ENCODE data around the gene DCK.
"Not testable (repeated sequence)": the region's sequence is repeated elsewhere in the genome, so short reads cannot be mapped to it uniquely, and the experiment has no call there.

The DCK gene

GRCh38 chr4:71004281-71004851 lies 10.9 kb downstream of the DCK start:
- Histone ChIP-seq H3K27ac (ENCODE audit: low read length) (no peak overlapping the region), H3K4me3 (ENCODE audit: low read length) (no peak overlapping the region), H3K79me2 (ENCODE audit: low read length) (peaks cover 84% of the 10 kb centered on the region), H3K9ac (ENCODE audit: low read length) (no peak overlapping the region), H2AFZ (ENCODE audit: low read length) (no peak overlapping the region), H3K9me3 (replicated peaks; ENCODE audit: insufficient read depth, low read length) (no peaks in the 10 kb centered on the region), H3K36me3 (replicated peaks; ENCODE audit: insufficient read depth, low read length) (no peaks in the 10 kb centered on the region), H3K4me1 (ENCODE audit: low read length) (peaks cover 18% of the 10 kb centered on the region), H3K4me2 (ENCODE audit: low read depth, low read length) (peak overlapping the region; percentile 32; the same call in 1 of the 2 replicates), H3F3A (ENCODE audit: insufficient read depth, low read length) (peaks cover 24% of the 10 kb centered on the region), H3K9me2 (replicated peaks; ENCODE audit: insufficient read depth, low read length) (no peaks in the 10 kb centered on the region), H4K20me1 (ENCODE audit: insufficient read depth, low read length) (peaks cover 14% of the 10 kb centered on the region), H3K27me3 (replicated peaks; ENCODE audit: insufficient read depth, low read length) (no peaks in the 10 kb centered on the region)
- TF ChIP-seq CTCF (IDR thresholded peaks at IDR 0.05; ENCODE audit: low read length) (no peak), EZH2phosphoT487 (IDR thresholded peaks at IDR 0.05; ENCODE audit: low read length) (no peak), EZH2 (optimal IDR thresholded peaks at IDR 0.05; ENCODE audit: low read depth, low read length) (no peak)
- DNase-seq, result peak; percentile 66

GRCh38 chr4:71005025-71005424 lies 11.6 kb downstream of the DCK start:
- not testable (repeated sequence) for H3K4me2 ChIP-seq (ENCODE audit: low read depth, low read length); H3K9me3 ChIP-seq (replicated peaks; ENCODE audit: insufficient read depth, low read length); H3K27me3 ChIP-seq (replicated peaks; ENCODE audit: insufficient read depth, low read length); H3K4me3 ChIP-seq (ENCODE audit: low read length); H3K9me2 ChIP-seq (replicated peaks; ENCODE audit: insufficient read depth, low read length); H3K27ac ChIP-seq (ENCODE audit: low read length); H2AFZ ChIP-seq (ENCODE audit: low read length); H3K9ac ChIP-seq (ENCODE audit: low read length); DNase-seq; H3K36me3 ChIP-seq (replicated peaks; ENCODE audit: insufficient read depth, low read length)
- Histone ChIP-seq H4K20me1 (ENCODE audit: insufficient read depth, low read length) (peaks cover 14% of the 10 kb centered on the region), H3F3A (ENCODE audit: insufficient read depth, low read length) (peaks cover 27% of the 10 kb centered on the region), H3K79me2 (ENCODE audit: low read length) (peaks cover 86% of the 10 kb centered on the region), H3K4me1 (ENCODE audit: low read length) (peaks cover 18% of the 10 kb centered on the region)

- Histone ChIP-seq H3K9ac (ENCODE audit: low read length) (no peak overlapping the region), H3F3A (ENCODE audit: insufficient read depth, low read length) (peaks cover 27% of the 10 kb centered on the region), H3K36me3 (replicated peaks; ENCODE audit: insufficient read depth, low read length) (peaks cover under 1% of the 10 kb centered on the region; the same call in 1 of the 2 replicates), H3K9me3 (replicated peaks; ENCODE audit: insufficient read depth, low read length) (no peaks in the 10 kb centered on the region), H3K4me1 (ENCODE audit: low read length) (peaks cover 18% of the 10 kb centered on the region), H4K20me1 (ENCODE audit: insufficient read depth, low read length) (peaks cover 14% of the 10 kb centered on the region), H3K4me3 (ENCODE audit: low read length) (no peak overlapping the region), H3K27ac (ENCODE audit: low read length) (peak overlapping the region; percentile 31; the same call in 1 of the 2 replicates), H3K79me2 (ENCODE audit: low read length) (peaks cover 85% of the 10 kb centered on the region), H3K27me3 (replicated peaks; ENCODE audit: insufficient read depth, low read length) (no peaks in the 10 kb centered on the region), H2AFZ (ENCODE audit: low read length) (no peak overlapping the region), H3K9me2 (replicated peaks; ENCODE audit: insufficient read depth, low read length) (no peaks in the 10 kb centered on the region), H3K4me2 (ENCODE audit: low read depth, low read length) (peak overlapping the region; percentile 45; the same call in 1 of the 2 replicates)
- peak; percentile 85 for DNase-seq
- TF ChIP-seq EZH2phosphoT487 (IDR thresholded peaks at IDR 0.05; ENCODE audit: low read length), result peak; percentile 88
- TF ChIP-seq EZH2 (optimal IDR thresholded peaks at IDR 0.05; ENCODE audit: low read depth, low read length), result no peak
Observed at GRCh38 chr4:71006203-71006907, 12.9 kb downstream of the DCK start.

- H3K9me2 ChIP-seq (replicated peaks; ENCODE audit: insufficient read depth, low read length), result no peaks in the 10 kb centered on the region
- H3K4me1 ChIP-seq (ENCODE audit: low read length), result peaks cover 18% of the 10 kb centered on the region
- TF ChIP-seq EZH2 (optimal IDR thresholded peaks at IDR 0.05; ENCODE audit: low read depth, low read length), result no peak
- no peak overlapping the region for H3K4me3 ChIP-seq (ENCODE audit: low read length)
- peaks cover 80% of the 10 kb centered on the region for H3K79me2 ChIP-seq (ENCODE audit: low read length)
- no peak for DNase-seq
- no peak overlapping the region for H3K9ac ChIP-seq (ENCODE audit: low read length)
- H2AFZ ChIP-seq (ENCODE audit: low read length), result no peak overlapping the region
- no peak overlapping the region for H3K4me2 ChIP-seq (ENCODE audit: low read depth, low read length)
- H3K36me3 ChIP-seq (replicated peaks; ENCODE audit: insufficient read depth, low read length), result peaks cover 7% of the 10 kb centered on the region; the same call in 1 of the 2 replicates
- peaks cover 27% of the 10 kb centered on the region for H3F3A ChIP-seq (ENCODE audit: insufficient read depth, low read length)
- H3K9me3 ChIP-seq (replicated peaks; ENCODE audit: insufficient read depth, low read length), result no peaks in the 10 kb centered on the region
- no peaks in the 10 kb centered on the region for H3K27me3 ChIP-seq (replicated peaks; ENCODE audit: insufficient read depth, low read length)
- H4K20me1 ChIP-seq (ENCODE audit: insufficient read depth, low read length), result peaks cover 14% of the 10 kb centered on the region
- H3K27ac ChIP-seq (ENCODE audit: low read length), result no peak overlapping the region
Observed at GRCh38 chr4:71008196-71008595, 14.7 kb downstream of the DCK start.

Measured in MM.1S (cell line).